Raji (cell line): ENCODE data around the gene DYNLT4.

Experiments used
- POLR2A ChIP-seq: IDR thresholded peaks from 2 replicates; pipeline ENCODE4 v1.6.1; 2011; ENCODE audit warnings: low read depth, low read length, control low read depth; ENCODE audit not compliant: insufficient read depth

DYNLT4 gene

GRCh38 chr1:44806704-44807363 lies at the start of gene DYNLT4:
Gene DYNLT4, minus strand, starts transcription at chr1:44807351. Its CDS starts 683 bp downstream, at chr1:44806668.
- no peak for TF ChIP-seq POLR2A

GRCh38 chr1:44855742-44856141 lies 48.6 kb upstream of the DYNLT4 start:
- no peak for TF ChIP-seq POLR2A

- TF ChIP-seq POLR2A, result no peak
Observed at GRCh38 chr1:44854970-44855369, 47.8 kb upstream of the DYNLT4 start.

- TF ChIP-seq POLR2A, result no peak
Observed at GRCh38 chr1:44853201-44853600, 46.0 kb upstream of the DYNLT4 start.

- no peak for TF ChIP-seq POLR2A
Observed at GRCh38 chr1:44851308-44851707, 44.2 kb upstream of the DYNLT4 start.

- TF ChIP-seq POLR2A, result no peak
Observed at GRCh38 chr1:44849575-44850132, 42.5 kb upstream of the DYNLT4 start.

GRCh38 chr1:44848456-44849181 lies 41.5 kb upstream of the DYNLT4 start:
- TF ChIP-seq POLR2A, result no peak

- TF ChIP-seq POLR2A, result no peak
Observed at GRCh38 chr1:44847845-44848244, 40.7 kb upstream of the DYNLT4 start.

GRCh38 chr1:44846985-44847384 lies 39.8 kb upstream of the DYNLT4 start:
- no peak for TF ChIP-seq POLR2A

- TF ChIP-seq POLR2A, result no peak
Observed at GRCh38 chr1:44842862-44843655, 35.9 kb upstream of the DYNLT4 start, which contains the start of gene PTCH2. Gene PTCH2, minus strand, starts transcription at chr1:44843253. Its CDS starts 321 bp downstream, at chr1:44842932.

- TF ChIP-seq POLR2A, result no peak
Observed at GRCh38 chr1:44842486-44842861, 35.3 kb upstream of the DYNLT4 start.

GRCh38 chr1:44839576-44839975 lies 32.4 kb upstream of the DYNLT4 start:
- TF ChIP-seq POLR2A, result no peak

GRCh38 chr1:44835738-44836675 lies 28.9 kb upstream of the DYNLT4 start:
- 0 out of 2 replicates have a peak, but pooled peaks have one; percentile 16 for TF ChIP-seq POLR2A

- TF ChIP-seq POLR2A, result no peak
Observed at GRCh38 chr1:44834328-44834727, 27.2 kb upstream of the DYNLT4 start.
